ENCODE results near the gene TMEFF1. TPM values are rescaled to one million over a fixed set of nuclear protein-coding genes. Genes with fewer than 3 reads are reported as not detected.

Gene TMEFF1
- total and polyA plus RNA-seq, 10 of the 15 experiments (the other 5 are each of a cell fraction or from before 2014, with no cell fraction given): 0.03 to 0.55 (median 0.11) TPM; not detected in 3

GRCh38 chr9:100428871-100429654 lies 43.9 kb upstream of the TMEFF1 start (continued):
- no peak for TF ChIP-seq E2F8 (IDR thresholded peaks at IDR 0.05; ENCODE audit: low read depth, partially characterized antibody)
- no peak for TF ChIP-seq CEBPB (IDR thresholded peaks at IDR 0.05; ENCODE audit: borderline replicate concordance in 1 of 2, low read depth in 2 of 2, low read length in 2 of 2)
- no peak for TF ChIP-seq ZNF687 (IDR thresholded peaks at IDR 0.05)
- peak; percentile 29 for TF ChIP-seq BCL3 (IDR thresholded peaks at IDR 0.05; ENCODE audit: borderline replicate concordance, insufficient read depth, low read depth, low read length, poor library complexity, severe bottlenecking)
- TF ChIP-seq SMAD1 (IDR thresholded peaks at IDR 0.05; ENCODE audit: low read depth, partially characterized antibody): no peak
- no peak for TF ChIP-seq PAX5 (IDR thresholded peaks at IDR 0.05; ENCODE audit: borderline replicate concordance, low read depth, low read length)
- TF ChIP-seq HDGF (IDR thresholded peaks at IDR 0.05): no peak
- TF ChIP-seq IKZF1 (conservative IDR thresholded peaks at IDR 0.05): 0 out of 2 replicates have a peak, but pooled peaks have one; percentile 31
- TF ChIP-seq SPI1 (IDR thresholded peaks at IDR 0.05; ENCODE audit: borderline replicate concordance, insufficient read depth, low read depth, low read length): peak; percentile 20; the same call in 1 of the 2 replicates
- no peak for TF ChIP-seq SMARCA5 (IDR thresholded peaks at IDR 0.05)

Measured in GM12878 (cell line).